Mucosa of descending colon (tissue), 3 donors: Measurements from ENCODE around the gene MST1. TPM values are rescaled to one million over a fixed set of nuclear protein-coding genes. Genes with fewer than 3 reads are reported as not detected.

ENCODE experiments used
- ATAC-seq: fragments of 200-7000 bp; cut with Tn5 transposase; one replicate; pipeline ENCODE4 v1.9.1; 2020; ENCODE audit warnings: mild to moderate bottlenecking, moderate library complexity
- DNase-seq, 3 donors: peaks; one replicate each; pipeline ENCODE4 v3.0.0-alpha.2; 2020
- H3K36me3 ChIP-seq: fragments of 200-600 bp; one replicate; pipeline ENCODE4 v1.8.0; 2021; ENCODE audit warnings: low read depth, mild to moderate bottlenecking
- H3K4me1 ChIP-seq: fragments of 200-600 bp; one replicate; pipeline ENCODE4 v1.8.0; 2021; ENCODE audit warnings: low read depth, mild to moderate bottlenecking
- H3K4me3 ChIP-seq: fragments of 200-600 bp; one replicate; pipeline ENCODE4 v1.8.0; 2021; ENCODE audit warnings: mild to moderate bottlenecking
- H3K9me3 ChIP-seq: fragments of 200-600 bp; one replicate; pipeline ENCODE4 v1.8.0; 2021; ENCODE audit warnings: mild to moderate bottlenecking
- intact Hi-C, 2 donors: fragments of 100-400 bp; cut with DNase I in 1 of 2; cut with micrococcal nuclease in 1 of 2; formaldehyde crosslinking; loops; one replicate each; pipeline versions ENCODE4 v1.11.0 to v1.11.1; 2022; cut with DNase I, micrococcal nuclease
- total RNA-seq, 3 donors: library from RNA; stranded (reverse); fragmentation: NEBNext Ultra II Directional in 2 of 3; extraction: Animal tissue kit (Norgen Biotek cat#: 25700) in 2 of 3; gene quantifications; one replicate each; pipeline versions ENCODE4 v1.2.1 to v1.2.4, GENCODE V29; 2021 to 2023
- TF ChIP-seq, protein P1 (sequence below): fragments of 200-600 bp; IDR thresholded peaks from one replicate; pipeline ENCODE4 v1.8.0; 2022; ENCODE audit warnings: antibody characterized with exemption, mild to moderate bottlenecking
- donor health status: DM: no; HTN: no; CAD: no; lungs with moderate emphysema.
- donor health status: DM: no; HTN: no; CAD: no.
- donor health status: DM: no; HTN: yes; CAD: no.

Gene MST1
- total RNA-seq, 3 donors from 2014 or later: 16.8 to 55.9 (median 18.8) TPM

DNA sequence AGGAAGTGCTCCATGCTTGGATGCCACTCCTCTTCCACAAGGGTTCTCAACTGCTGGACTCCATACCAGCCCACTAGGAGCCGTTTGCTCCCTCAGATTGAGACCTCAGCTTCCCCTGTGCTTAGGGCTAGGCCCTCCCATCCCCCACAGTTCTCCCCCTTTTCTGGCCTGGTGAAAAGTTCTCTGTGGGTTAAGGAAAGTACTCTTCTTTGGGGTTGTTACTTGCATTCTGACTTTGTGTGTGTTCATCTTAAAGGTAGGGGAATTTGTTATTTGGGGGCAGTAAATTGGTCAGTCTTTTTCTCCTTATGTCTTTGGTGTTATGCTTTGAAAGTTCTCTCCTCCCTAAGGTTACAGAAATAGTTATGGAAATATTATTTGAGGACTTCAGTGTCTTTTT, 39.1 kb downstream of the MST1 start:
- Histone ChIP-seq H3K36me3 (no peaks in the 10 kb centered on the region), H3K4me1 (no peaks in the 10 kb centered on the region), H3K9me3 (no peaks in the 10 kb centered on the region), H3K4me3 (no peak overlapping the region)
- TF ChIP-seq, protein P1, sequence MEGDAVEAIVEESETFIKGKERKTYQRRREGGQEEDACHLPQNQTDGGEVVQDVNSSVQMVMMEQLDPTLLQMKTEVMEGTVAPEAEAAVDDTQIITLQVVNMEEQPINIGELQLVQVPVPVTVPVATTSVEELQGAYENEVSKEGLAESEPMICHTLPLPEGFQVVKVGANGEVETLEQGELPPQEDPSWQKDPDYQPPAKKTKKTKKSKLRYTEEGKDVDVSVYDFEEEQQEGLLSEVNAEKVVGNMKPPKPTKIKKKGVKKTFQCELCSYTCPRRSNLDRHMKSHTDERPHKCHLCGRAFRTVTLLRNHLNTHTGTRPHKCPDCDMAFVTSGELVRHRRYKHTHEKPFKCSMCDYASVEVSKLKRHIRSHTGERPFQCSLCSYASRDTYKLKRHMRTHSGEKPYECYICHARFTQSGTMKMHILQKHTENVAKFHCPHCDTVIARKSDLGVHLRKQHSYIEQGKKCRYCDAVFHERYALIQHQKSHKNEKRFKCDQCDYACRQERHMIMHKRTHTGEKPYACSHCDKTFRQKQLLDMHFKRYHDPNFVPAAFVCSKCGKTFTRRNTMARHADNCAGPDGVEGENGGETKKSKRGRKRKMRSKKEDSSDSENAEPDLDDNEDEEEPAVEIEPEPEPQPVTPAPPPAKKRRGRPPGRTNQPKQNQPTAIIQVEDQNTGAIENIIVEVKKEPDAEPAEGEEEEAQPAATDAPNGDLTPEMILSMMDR: no peak
- no peak for ATAC-seq
- peak in 1 of 3 donors; percentile 5 for DNase-seq
- intact Hi-C loops: no loop called here

DNA sequence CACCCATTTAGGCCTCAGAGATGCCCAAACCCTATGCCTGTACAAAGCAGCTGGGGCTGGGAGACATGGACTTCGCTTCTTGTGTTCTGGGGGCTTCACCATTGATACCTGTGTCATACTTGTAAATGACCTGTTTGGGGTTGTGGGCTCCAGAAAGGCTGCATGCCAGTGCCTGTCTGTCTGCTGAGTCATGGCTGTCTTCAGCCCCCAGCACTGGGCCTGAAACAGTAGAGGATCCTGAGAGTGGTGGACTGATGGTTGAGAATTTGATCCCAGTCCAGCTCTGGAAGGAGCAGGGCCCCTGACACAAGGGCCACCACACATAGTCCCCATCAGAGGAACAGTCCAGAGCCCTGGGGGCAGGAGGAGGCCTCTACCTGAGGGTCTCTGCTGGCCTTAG, 39.7 kb downstream of the MST1 start:
- no peak for DNase-seq
- intact Hi-C loops: no loop called here
- Histone ChIP-seq H3K4me1 (no peaks in the 10 kb centered on the region), H3K9me3 (no peaks in the 10 kb centered on the region), H3K36me3 (no peaks in the 10 kb centered on the region), H3K4me3 (no peak overlapping the region)
- ATAC-seq: no peak
- TF ChIP-seq, protein P1: no peak

- DNase-seq (no peak), ATAC-seq (no peak)
- Histone ChIP-seq H3K36me3 (no peaks in the 10 kb centered on the region), H3K4me1 (no peaks in the 10 kb centered on the region), H3K9me3 (no peaks in the 10 kb centered on the region), H3K4me3 (no peak overlapping the region)
- intact Hi-C loops: no loop called here
- TF ChIP-seq, protein P1: no peak
These were observed 40.8 kb downstream of the MST1 start for GRCh38 chr3:49648354-49649019.

- Histone ChIP-seq H3K4me3 (no peak overlapping the region), H3K36me3 (no peaks in the 10 kb centered on the region), H3K4me1 (no peaks in the 10 kb centered on the region), H3K9me3 (no peaks in the 10 kb centered on the region)
- TF ChIP-seq, protein P1: no peak
- no peak for ATAC-seq
- no peak for DNase-seq
- intact Hi-C loops: no loop called here
These were observed 41.5 kb downstream of the MST1 start for GRCh38 chr3:49647741-49648140.

GRCh38 chr3:49646236-49646635, 43.0 kb downstream of the MST1 start:
- intact Hi-C loops: no loop called here
- no peak overlapping the region for H3K4me3 ChIP-seq
- no peaks in the 10 kb centered on the region for H3K9me3 ChIP-seq
- DNase-seq: no peak
- TF ChIP-seq, protein P1: no peak
- H3K4me1 ChIP-seq: no peaks in the 10 kb centered on the region
- no peaks in the 10 kb centered on the region for H3K36me3 ChIP-seq
- no peak for ATAC-seq

DNA sequence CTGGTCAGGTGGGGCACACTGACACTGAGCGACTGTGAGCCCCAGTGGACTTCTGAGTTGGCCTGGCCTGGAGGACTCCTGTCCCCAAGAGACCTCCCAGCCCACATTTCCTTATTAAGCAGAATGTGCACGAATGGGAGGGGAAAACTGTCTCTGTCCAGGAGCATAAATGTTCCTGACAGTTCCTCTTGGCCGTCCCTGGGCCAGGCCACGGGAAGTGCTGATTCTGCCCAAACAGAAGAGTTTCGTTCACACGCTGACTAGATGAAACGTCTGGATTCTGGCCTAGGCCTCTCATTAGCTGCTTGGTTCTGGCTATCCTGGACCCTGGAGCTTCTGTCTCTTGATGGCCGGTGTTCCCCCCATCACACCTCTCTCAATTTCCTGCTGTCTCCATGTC, 44.6 kb downstream of the MST1 start:
- intact Hi-C loops: no loop called here
- TF ChIP-seq, protein P1: no peak
- no peaks in the 10 kb centered on the region for H3K4me1 ChIP-seq
- no peaks in the 10 kb centered on the region for H3K36me3 ChIP-seq
- H3K4me3 ChIP-seq: no peak overlapping the region
- H3K9me3 ChIP-seq: no peaks in the 10 kb centered on the region
- DNase-seq: no peak
- no peak for ATAC-seq
